Karpas-422 (cell line): ENCODE measurements around the gene ROBO1. TPM values are rescaled to one million over a fixed set of nuclear protein-coding genes. Genes with fewer than 3 reads are reported as not detected.

Experiments used
- DNase-seq: peaks from one replicate; pipeline ENCODE4 v3.0.0-alpha.2; 2015
- H2AFZ ChIP-seq: fragments of 200-600 bp; sonication (generic); 2 replicates; pipeline ENCODE4 v1.6.1; 2014; ENCODE audit warnings: antibody characterized with exemption, low read length, mixed read lengths
- H3K27ac ChIP-seq: fragments of 200-600 bp; sonication (generic); 2 replicates; pipeline ENCODE4 v1.5.1; 2014; ENCODE audit warnings: mild to moderate bottlenecking, low read length, moderate library complexity
- H3K27me3 ChIP-seq: fragments of 200-600 bp; sonication (generic); 2 replicates; pipeline ENCODE4 v1.6.1; 2014; ENCODE audit warnings: low read length, mixed read lengths
- H3K36me3 ChIP-seq: fragments of 200-600 bp; sonication (generic); 2 replicates; pipeline ENCODE4 v1.6.1; 2014; ENCODE audit warnings: low read length, mixed read lengths; ENCODE audit not compliant: insufficient read depth
- H3K4me1 ChIP-seq: fragments of 200-600 bp; sonication (generic); 2 replicates; pipeline ENCODE4 v1.6.1; 2014; ENCODE audit warnings: mild to moderate bottlenecking, low read length, mixed read lengths
- H3K4me2 ChIP-seq: fragments of 200-600 bp; sonication (generic); 2 replicates; pipeline ENCODE4 v1.6.1; 2014; ENCODE audit warnings: low read length, low read depth, mild to moderate bottlenecking; ENCODE audit not compliant: poor library complexity, severe bottlenecking
- H3K4me3 ChIP-seq: fragments of 200-600 bp; sonication (generic); 2 replicates; pipeline ENCODE4 v1.5.1; 2014; ENCODE audit warnings: mild to moderate bottlenecking, antibody characterized with exemption, low read length, mixed read lengths
- H3K79me2 ChIP-seq: fragments of 200-600 bp; sonication (generic); 2 replicates; pipeline ENCODE4 v1.6.1; 2014; ENCODE audit warnings: mild to moderate bottlenecking, low read length, mixed read lengths
- H3K9ac ChIP-seq: fragments of 200-600 bp; sonication (generic); 2 replicates; pipeline ENCODE4 v1.6.0; 2014; ENCODE audit warnings: low read length
- H3K9me2 ChIP-seq: fragments of 200-600 bp; sonication (generic), shearing (Covaris generic); replicated peaks from 2 replicates; pipeline ENCODE4 v1.6.0; 2014; ENCODE audit warnings: mild to moderate bottlenecking, low read length, moderate library complexity; ENCODE audit not compliant: insufficient read depth
- H3K9me3 ChIP-seq: fragments of 300-700, 200-600 bp; sonication (generic); 2 replicates; pipeline ENCODE4 v1.6.1; 2014; ENCODE audit warnings: low read length, mixed read lengths
- H4K20me1 ChIP-seq: fragments of 200-600 bp; sonication (generic); 2 replicates; pipeline ENCODE4 v1.6.1; 2014; ENCODE audit warnings: mild to moderate bottlenecking, antibody characterized with exemption, low read length, low read depth; ENCODE audit not compliant: insufficient read depth
- total RNA-seq: library from RNA; depleted of rRNA; stranded (reverse); fragments of >200 nt; shearing (Covaris generic); gene quantifications from 2 replicates; pipeline ENCODE4 v1.2.3, GENCODE V29; 2014; ENCODE audit warnings: low replicate concordance

The ROBO1 gene
- total RNA-seq, 1 experiment from 2014 or later = not detected

- H3K36me3 ChIP-seq = no peaks in the 10 kb centered on the region
- H3K9me2 ChIP-seq = no peaks in the 10 kb centered on the region
- H3K27me3 ChIP-seq = no peaks in the 10 kb centered on the region
- no peak overlapping the region for H3K27ac ChIP-seq
- H3K4me2 ChIP-seq = no peak overlapping the region
- no peaks in the 10 kb centered on the region for H3K79me2 ChIP-seq
- no peak for DNase-seq
- H3K9ac ChIP-seq = no peak overlapping the region
- H2AFZ ChIP-seq = no peak overlapping the region
- H3K4me3 ChIP-seq = no peak overlapping the region
- H3K9me3 ChIP-seq = no peaks in the 10 kb centered on the region
- H4K20me1 ChIP-seq = no peaks in the 10 kb centered on the region
- no peaks in the 10 kb centered on the region for H3K4me1 ChIP-seq
Measured at GRCh38 chr3:79211586-79212359, 556.0 kb downstream of the ROBO1 start.

GRCh38 chr3:79204351-79204750 is 563.4 kb downstream of the ROBO1 start:
- Histone ChIP-seq H3K27ac (no peak overlapping the region), H3K9me3 (no peaks in the 10 kb centered on the region), H3K36me3 (no peaks in the 10 kb centered on the region), H3K79me2 (no peaks in the 10 kb centered on the region), H3K4me1 (no peaks in the 10 kb centered on the region), H3K4me2 (no peak overlapping the region), H3K4me3 (no peak overlapping the region), H3K9ac (no peak overlapping the region), H3K9me2 (no peaks in the 10 kb centered on the region), H2AFZ (no peak overlapping the region), H4K20me1 (no peaks in the 10 kb centered on the region), H3K27me3 (no peaks in the 10 kb centered on the region)
- no peak for DNase-seq

- H3K27ac ChIP-seq = no peak overlapping the region
- no peaks in the 10 kb centered on the region for H3K9me3 ChIP-seq
- H3K9me2 ChIP-seq = no peaks in the 10 kb centered on the region
- no peaks in the 10 kb centered on the region for H3K27me3 ChIP-seq
- H3K4me2 ChIP-seq = no peak overlapping the region
- DNase-seq = no peak
- H3K4me1 ChIP-seq = no peaks in the 10 kb centered on the region
- no peak overlapping the region for H3K9ac ChIP-seq
- H3K4me3 ChIP-seq = no peak overlapping the region
- no peaks in the 10 kb centered on the region for H4K20me1 ChIP-seq
- H3K79me2 ChIP-seq = no peaks in the 10 kb centered on the region
- H3K36me3 ChIP-seq = no peaks in the 10 kb centered on the region
- H2AFZ ChIP-seq = no peak overlapping the region
Measured at GRCh38 chr3:79203144-79203519, 564.7 kb downstream of the ROBO1 start.

GRCh38 chr3:79202471-79203143 is 565.2 kb downstream of the ROBO1 start:
- Histone ChIP-seq H4K20me1 (no peaks in the 10 kb centered on the region), H3K36me3 (no peaks in the 10 kb centered on the region), H3K9me2 (no peaks in the 10 kb centered on the region), H3K79me2 (no peaks in the 10 kb centered on the region), H3K27ac (no peak overlapping the region), H3K4me3 (no peak overlapping the region), H3K9me3 (no peaks in the 10 kb centered on the region), H3K9ac (no peak overlapping the region), H3K4me2 (no peak overlapping the region), H3K27me3 (no peaks in the 10 kb centered on the region), H2AFZ (no peak overlapping the region), H3K4me1 (no peaks in the 10 kb centered on the region)
- no peak for DNase-seq

GRCh38 chr3:79200456-79200855 is 567.3 kb downstream of the ROBO1 start:
- no peak overlapping the region for H2AFZ ChIP-seq
- no peaks in the 10 kb centered on the region for H3K36me3 ChIP-seq
- no peak overlapping the region for H3K4me2 ChIP-seq
- no peak for DNase-seq
- H3K4me3 ChIP-seq = no peak overlapping the region
- H4K20me1 ChIP-seq = no peaks in the 10 kb centered on the region
- no peaks in the 10 kb centered on the region for H3K9me3 ChIP-seq
- no peaks in the 10 kb centered on the region for H3K9me2 ChIP-seq
- no peaks in the 10 kb centered on the region for H3K79me2 ChIP-seq
- H3K9ac ChIP-seq = no peak overlapping the region
- H3K4me1 ChIP-seq = no peaks in the 10 kb centered on the region
- no peak overlapping the region for H3K27ac ChIP-seq
- H3K27me3 ChIP-seq = no peaks in the 10 kb centered on the region

GRCh38 chr3:79199966-79200365 is 567.8 kb downstream of the ROBO1 start:
- Histone ChIP-seq H3K9me3 (no peaks in the 10 kb centered on the region), H3K4me3 (no peak overlapping the region), H3K36me3 (no peaks in the 10 kb centered on the region), H3K27me3 (no peaks in the 10 kb centered on the region), H3K4me2 (no peak overlapping the region), H2AFZ (no peak overlapping the region), H3K9ac (no peak overlapping the region), H3K27ac (no peak overlapping the region), H4K20me1 (no peaks in the 10 kb centered on the region), H3K4me1 (no peaks in the 10 kb centered on the region), H3K9me2 (no peaks in the 10 kb centered on the region), H3K79me2 (no peaks in the 10 kb centered on the region)
- DNase-seq = no peak

- H3K9me2 ChIP-seq = no peaks in the 10 kb centered on the region
- H3K79me2 ChIP-seq = no peaks in the 10 kb centered on the region
- no peaks in the 10 kb centered on the region for H4K20me1 ChIP-seq
- no peaks in the 10 kb centered on the region for H3K36me3 ChIP-seq
- no peaks in the 10 kb centered on the region for H3K27me3 ChIP-seq
- H3K4me1 ChIP-seq = no peaks in the 10 kb centered on the region
- no peaks in the 10 kb centered on the region for H3K9me3 ChIP-seq
- no peak overlapping the region for H3K27ac ChIP-seq
- DNase-seq = no peak
- no peak overlapping the region for H3K4me3 ChIP-seq
- no peak overlapping the region for H3K9ac ChIP-seq
- no peak overlapping the region for H3K4me2 ChIP-seq
- H2AFZ ChIP-seq = no peak overlapping the region
Measured at GRCh38 chr3:79187426-79187825, 580.4 kb downstream of the ROBO1 start.

GRCh38 chr3:79184251-79184650 is 583.5 kb downstream of the ROBO1 start:
- Histone ChIP-seq H3K4me2 (no peak overlapping the region), H3K4me1 (no peaks in the 10 kb centered on the region), H3K4me3 (no peak overlapping the region), H3K36me3 (no peaks in the 10 kb centered on the region), H3K9me2 (no peaks in the 10 kb centered on the region), H3K79me2 (no peaks in the 10 kb centered on the region), H2AFZ (no peak overlapping the region), H3K27me3 (no peaks in the 10 kb centered on the region), H3K27ac (no peak overlapping the region), H3K9ac (no peak overlapping the region), H4K20me1 (no peaks in the 10 kb centered on the region), H3K9me3 (no peaks in the 10 kb centered on the region)
- no peak for DNase-seq
